IPS DF 6.9 (cell line): Measurements from ENCODE around the gene CFAP206.

ENCODE experiments used
- DNase-seq: peaks from one replicate; pipeline ENCODE4 v3.0.0-alpha.2; 2013; ENCODE audit warnings: low read depth, low spot score
- H3K27ac ChIP-seq: one replicate; pipeline ENCODE4 v1.5.1; 2013; ENCODE audit warnings: low read length, control low read depth
- H3K27me3 ChIP-seq: 2 replicates; pipeline ENCODE4 v1.6.1; 2013; ENCODE audit warnings: mild to moderate bottlenecking, low read length; ENCODE audit not compliant: control insufficient read depth, insufficient read depth
- H3K36me3 ChIP-seq: 2 replicates; pipeline ENCODE4 v1.6.1; 2013; ENCODE audit warnings: low read length; ENCODE audit not compliant: control insufficient read depth, insufficient read depth
- H3K4me1 ChIP-seq: 2 replicates; pipeline ENCODE4 v1.6.1; 2013; ENCODE audit warnings: low read length; ENCODE audit not compliant: control insufficient read depth, insufficient read depth
- H3K4me3 ChIP-seq: 2 replicates; pipeline ENCODE4 v1.5.1; 2013; ENCODE audit warnings: mild to moderate bottlenecking, low read length
- H3K9me3 ChIP-seq: 2 replicates; pipeline ENCODE4 v1.6.1; 2013; ENCODE audit warnings: low read length, inconsistent platforms; ENCODE audit not compliant: control insufficient read depth, insufficient read depth
- WGBS: extraction: QIAGEN DNeasy Blood & Tissue Kit; methylation state at CpG from one replicate; pipeline ENCODE4 v1.1.7; 2013; ENCODE audit warnings: mixed read lengths, missing lambda C conversion rate; ENCODE audit not compliant: insufficient read length, insufficient coverage; 5-methylcytosine and 5-hydroxymethylcytosine counted together

CFAP206 gene

DNA sequence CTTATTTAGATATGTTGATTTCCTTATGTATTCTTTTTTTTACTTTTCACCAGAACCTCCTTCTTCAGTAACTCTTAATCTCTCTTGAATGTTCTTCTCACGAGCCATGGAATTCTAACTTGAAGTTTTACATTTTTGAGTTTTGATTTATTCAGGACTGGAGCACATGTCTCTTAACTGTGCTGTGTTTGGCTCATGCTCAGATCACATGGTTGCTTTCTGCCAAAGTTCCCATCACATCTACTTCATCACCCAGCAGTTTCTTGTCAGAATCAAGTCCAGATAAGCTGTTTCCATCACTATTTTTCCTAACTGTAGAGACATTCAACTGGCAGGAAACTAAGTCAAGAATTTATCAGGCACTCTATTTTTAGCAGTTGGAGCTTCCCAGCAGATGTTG, 96.7 kb downstream of the CFAP206 start:
- Histone ChIP-seq H3K27ac (no peak overlapping the region), H3K4me1 (no peaks in the 10 kb centered on the region), H3K36me3 (no peaks in the 10 kb centered on the region), H3K4me3 (no peak overlapping the region), H3K9me3 (no peaks in the 10 kb centered on the region), H3K27me3 (no peaks in the 10 kb centered on the region)
- WGBS = no CpG with 5 or more reads among the region's 1 CpG
- no peak for DNase-seq
